Loucy (cell line): ENCODE measurements around the gene FAM53A.

Experiments used
- H2AFZ ChIP-seq: fragments of 200-600 bp; sonication (generic); 2 replicates; pipeline ENCODE4 v1.6.0; 2016; ENCODE audit warnings: antibody characterized with exemption, mild to moderate bottlenecking, low read length, moderate library complexity
- H3F3A ChIP-seq: fragments of 200-600 bp; 2 replicates; pipeline ENCODE4 v1.6.0; 2016; ENCODE audit warnings: antibody characterized with exemption, low read depth, mild to moderate bottlenecking
- H3K27me3 ChIP-seq: fragments of 200-600 bp; sonication (generic); 2 replicates; pipeline ENCODE4 v1.6.1; 2014; ENCODE audit warnings: low read length, mild to moderate bottlenecking; ENCODE audit not compliant: insufficient read depth, poor library complexity, severe bottlenecking
- H3K36me3 ChIP-seq: fragments of 200-600 bp; sonication (generic); 2 replicates; pipeline ENCODE4 v1.6.1; 2016; ENCODE audit warnings: low read length; ENCODE audit not compliant: insufficient read depth
- H3K4me1 ChIP-seq: fragments of 200-600 bp; sonication (generic); 2 replicates; pipeline ENCODE4 v1.5.1; 2014; ENCODE audit warnings: low read length, mild to moderate bottlenecking; ENCODE audit not compliant: insufficient read depth, poor library complexity, severe bottlenecking
- H3K4me2 ChIP-seq: fragments of 200-600 bp; sonication (generic); 2 replicates; pipeline ENCODE4 v1.6.0; 2014; ENCODE audit warnings: antibody characterized with exemption, low read length, low read depth, mild to moderate bottlenecking; ENCODE audit not compliant: poor library complexity, severe bottlenecking
- H3K4me3 ChIP-seq: fragments of 200-600 bp; sonication (generic); 2 replicates; pipeline ENCODE4 v1.5.1; 2014; ENCODE audit warnings: low read length, mild to moderate bottlenecking, mixed read lengths; ENCODE audit not compliant: poor library complexity, severe bottlenecking
- H3K79me2 ChIP-seq: fragments of 200-600 bp; sonication (generic); 2 replicates; pipeline ENCODE4 v1.6.1; 2014; ENCODE audit warnings: low read length; ENCODE audit not compliant: insufficient read depth
- H3K9ac ChIP-seq: fragments of 200-600 bp; sonication (generic); 2 replicates; pipeline ENCODE4 v1.6.0; 2014; ENCODE audit warnings: mild to moderate bottlenecking, low read depth, low read length, moderate library complexity; ENCODE audit not compliant: poor library complexity, severe bottlenecking
- H3K9me2 ChIP-seq: fragments of 200-600 bp; sonication (generic); replicated peaks from 2 replicates; pipeline ENCODE4 v1.6.1; 2016; ENCODE audit warnings: low read depth, low read length, mixed read lengths
- H3K9me3 ChIP-seq: fragments of 200-600 bp; sonication (generic); 2 replicates; pipeline ENCODE4 v1.6.1; 2014; ENCODE audit warnings: mild to moderate bottlenecking, antibody characterized with exemption, low read length, low read depth; ENCODE audit not compliant: insufficient read depth
- H4K20me1 ChIP-seq: fragments of 200-600 bp; sonication (generic); 2 replicates; pipeline ENCODE4 v1.6.0; 2014; ENCODE audit warnings: antibody characterized with exemption, low read length, mild to moderate bottlenecking; ENCODE audit not compliant: insufficient read depth, poor library complexity, severe bottlenecking
- CTCF ChIP-seq: fragments of 200-600 bp; sonication (generic); conservative IDR thresholded peaks from 2 replicates; pipeline ENCODE4 v1.5.1; 2014; ENCODE audit warnings: mild to moderate bottlenecking, antibody characterized with exemption, low read length
- EZH2phosphoT487 ChIP-seq: fragments of 200-600 bp; IDR thresholded peaks from 2 replicates; pipeline ENCODE4 v1.6.1; 2018; ENCODE audit warnings: antibody characterized with exemption, mild to moderate bottlenecking, moderate library complexity, borderline replicate concordance

The FAM53A gene

GRCh38 chr4:1655081-1655480 is 29.0 kb downstream of the FAM53A start:
- H3K4me3 ChIP-seq, result no peak overlapping the region
- no peaks in the 10 kb centered on the region for H4K20me1 ChIP-seq

GRCh38 chr4:1654216-1654955 is 29.7 kb downstream of the FAM53A start:
- Histone ChIP-seq H3K36me3 (no peaks in the 10 kb centered on the region), H3K9ac (no peak overlapping the region), H4K20me1 (no peaks in the 10 kb centered on the region), H3K4me3 (no peak overlapping the region), H3K9me3 (no peaks in the 10 kb centered on the region), H3K9me2 (no peaks in the 10 kb centered on the region), H3K4me1 (no peaks in the 10 kb centered on the region), H2AFZ (no peak overlapping the region), H3K79me2 (no peaks in the 10 kb centered on the region), H3K27me3 (no peaks in the 10 kb centered on the region), H3K4me2 (no peak overlapping the region), H3F3A (no peaks in the 10 kb centered on the region)
- no peak for TF ChIP-seq EZH2phosphoT487
- no peak for TF ChIP-seq CTCF

More at GRCh38 chr4:1655081-1655480, 29.0 kb downstream of the FAM53A start:
- Histone ChIP-seq H3K79me2 (no peaks in the 10 kb centered on the region), H2AFZ (no peak overlapping the region), H3K9me2 (no peaks in the 10 kb centered on the region), H3K36me3 (no peaks in the 10 kb centered on the region), H3K9me3 (no peaks in the 10 kb centered on the region), H3K4me2 (no peak overlapping the region), H3K27me3 (no peaks in the 10 kb centered on the region), H3F3A (no peaks in the 10 kb centered on the region), H3K4me1 (no peaks in the 10 kb centered on the region), H3K9ac (no peak overlapping the region)
- TF ChIP-seq EZH2phosphoT487 (no peak), CTCF (no peak)

GRCh38 chr4:1653776-1654175 is 30.3 kb downstream of the FAM53A start:
- Histone ChIP-seq H3F3A (no peaks in the 10 kb centered on the region), H3K9ac (no peak overlapping the region), H3K4me1 (no peaks in the 10 kb centered on the region), H3K79me2 (no peaks in the 10 kb centered on the region), H2AFZ (no peak overlapping the region), H4K20me1 (no peaks in the 10 kb centered on the region), H3K9me3 (no peaks in the 10 kb centered on the region), H3K4me2 (no peak overlapping the region), H3K4me3 (no peak overlapping the region), H3K27me3 (no peaks in the 10 kb centered on the region), H3K36me3 (no peaks in the 10 kb centered on the region), H3K9me2 (no peaks in the 10 kb centered on the region)
- TF ChIP-seq CTCF (no peak), EZH2phosphoT487 (no peak)
